ENCODE data around the gene FRMD3. TPM values are rescaled to one million over a fixed set of nuclear protein-coding genes. Genes with fewer than 3 reads are reported as not detected.
A peak's percentile ranks its signal among the peaks of the same experiment; 100 is the strongest.

FRMD3 gene
- total and polyA plus RNA-seq, 2 donors (not counting 1 experiment from before 2014, with no cell fraction given): 0.19 to 0.66 TPM

DNA sequence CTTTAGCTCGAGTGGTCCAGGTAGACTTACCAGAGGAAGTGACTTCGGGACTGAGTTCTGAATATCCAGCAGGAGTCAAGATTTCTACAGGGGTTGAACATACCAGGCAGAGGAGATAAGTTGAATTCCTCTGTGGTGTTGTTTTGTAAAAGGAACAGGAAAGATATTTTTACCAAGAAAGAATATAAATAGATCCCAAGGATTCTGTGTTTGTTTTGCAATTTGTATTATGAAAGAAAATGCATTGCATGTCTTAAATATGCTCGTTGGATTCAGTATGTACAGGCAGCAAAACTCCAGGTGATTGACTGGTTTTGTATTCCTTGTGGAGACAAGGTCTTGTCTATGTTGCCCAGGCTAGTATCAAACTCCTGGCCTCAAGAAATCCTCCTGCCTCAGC, 197.8 kb downstream of the FRMD3 start:
- Histone ChIP-seq H3K4me2 (ENCODE audit: extremely low read depth, insufficient read depth, low read length) (no peak overlapping the region), H3K4me1 (ENCODE audit: control insufficient read depth, extremely low read depth, insufficient read depth, low read length) (no peaks in the 10 kb centered on the region), H3K4me3 (replicated peaks in 1 of 4; ENCODE audit: control extremely low read depth in 1 of 4, insufficient read depth in 1 of 4, low read depth in 3 of 4, low read length in 4 of 4) (no peak overlapping the region), H4K20me1 (ENCODE audit: control insufficient read depth, extremely low read depth, insufficient read depth, low read length) (no peaks in the 10 kb centered on the region), H3K9ac (ENCODE audit: insufficient read depth, low read length) (no peak overlapping the region), H2AFZ (ENCODE audit: low read length) (no peak overlapping the region), H3K79me2 (ENCODE audit: control insufficient read depth, insufficient read depth, low read length) (no peaks in the 10 kb centered on the region), H3K36me3 (ENCODE audit: control insufficient read depth, insufficient read depth, low read length) (no peaks in the 10 kb centered on the region), H3K27ac (ENCODE audit: insufficient read depth, low read length) (no peak overlapping the region), H3K9me3 (ENCODE audit: control insufficient read depth, insufficient read depth, low read depth, low read length) (no peaks in the 10 kb centered on the region), H3K27me3 (ENCODE audit: control insufficient read depth, insufficient read depth, low read length) (no peaks in the 10 kb centered on the region)
- TF ChIP-seq, protein P1, sequence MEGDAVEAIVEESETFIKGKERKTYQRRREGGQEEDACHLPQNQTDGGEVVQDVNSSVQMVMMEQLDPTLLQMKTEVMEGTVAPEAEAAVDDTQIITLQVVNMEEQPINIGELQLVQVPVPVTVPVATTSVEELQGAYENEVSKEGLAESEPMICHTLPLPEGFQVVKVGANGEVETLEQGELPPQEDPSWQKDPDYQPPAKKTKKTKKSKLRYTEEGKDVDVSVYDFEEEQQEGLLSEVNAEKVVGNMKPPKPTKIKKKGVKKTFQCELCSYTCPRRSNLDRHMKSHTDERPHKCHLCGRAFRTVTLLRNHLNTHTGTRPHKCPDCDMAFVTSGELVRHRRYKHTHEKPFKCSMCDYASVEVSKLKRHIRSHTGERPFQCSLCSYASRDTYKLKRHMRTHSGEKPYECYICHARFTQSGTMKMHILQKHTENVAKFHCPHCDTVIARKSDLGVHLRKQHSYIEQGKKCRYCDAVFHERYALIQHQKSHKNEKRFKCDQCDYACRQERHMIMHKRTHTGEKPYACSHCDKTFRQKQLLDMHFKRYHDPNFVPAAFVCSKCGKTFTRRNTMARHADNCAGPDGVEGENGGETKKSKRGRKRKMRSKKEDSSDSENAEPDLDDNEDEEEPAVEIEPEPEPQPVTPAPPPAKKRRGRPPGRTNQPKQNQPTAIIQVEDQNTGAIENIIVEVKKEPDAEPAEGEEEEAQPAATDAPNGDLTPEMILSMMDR (conservative IDR thresholded peaks at IDR 0.05 in 1 of 2, IDR thresholded peaks at IDR 0.05 in 1 of 2; ENCODE audit: low read depth in 1 of 2, low read length in 2 of 2): no peak
- no peak for TF ChIP-seq EZH2 (IDR thresholded peaks at IDR 0.05; ENCODE audit: low read length, missing control alignments)
- no peak for DNase-seq (ENCODE audit: low read depth in 2 of 2)

DNA sequence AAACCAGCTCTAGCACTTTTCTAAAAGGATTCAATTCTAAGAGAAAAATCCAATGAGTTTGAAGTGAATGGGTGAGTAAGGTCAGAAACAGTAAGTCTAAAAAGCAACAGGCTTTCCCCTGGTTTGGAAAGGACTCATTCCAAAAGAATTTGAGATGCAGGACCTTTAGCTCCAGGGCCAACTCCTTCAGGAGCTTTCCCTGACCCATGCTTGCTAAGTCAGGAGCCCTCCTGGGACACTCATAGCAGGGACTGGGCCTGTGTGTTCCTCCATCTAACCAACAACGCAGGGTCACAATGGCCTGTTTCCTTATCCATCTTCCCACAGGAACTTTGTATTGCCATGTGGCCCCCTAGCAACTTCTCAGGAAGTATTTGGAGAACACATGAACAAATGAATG, 198.8 kb downstream of the FRMD3 start:
- Histone ChIP-seq H3K9ac (ENCODE audit: insufficient read depth, low read length) (no peak overlapping the region), H3K9me3 (ENCODE audit: control insufficient read depth, insufficient read depth, low read depth, low read length) (no peaks in the 10 kb centered on the region), H3K4me3 (replicated peaks in 1 of 4; ENCODE audit: control extremely low read depth in 1 of 4, insufficient read depth in 1 of 4, low read depth in 3 of 4, low read length in 4 of 4) (no peak overlapping the region), H2AFZ (ENCODE audit: low read length) (no peak overlapping the region), H3K27me3 (ENCODE audit: control insufficient read depth, insufficient read depth, low read length) (no peaks in the 10 kb centered on the region), H4K20me1 (ENCODE audit: control insufficient read depth, extremely low read depth, insufficient read depth, low read length) (no peaks in the 10 kb centered on the region), H3K4me2 (ENCODE audit: extremely low read depth, insufficient read depth, low read length) (no peak overlapping the region), H3K27ac (ENCODE audit: insufficient read depth, low read length) (no peak overlapping the region), H3K4me1 (ENCODE audit: control insufficient read depth, extremely low read depth, insufficient read depth, low read length) (no peaks in the 10 kb centered on the region), H3K79me2 (ENCODE audit: control insufficient read depth, insufficient read depth, low read length) (no peaks in the 10 kb centered on the region), H3K36me3 (ENCODE audit: control insufficient read depth, insufficient read depth, low read length) (no peaks in the 10 kb centered on the region)
- no peak for TF ChIP-seq EZH2 (IDR thresholded peaks at IDR 0.05; ENCODE audit: low read length, missing control alignments)
- TF ChIP-seq, protein P1 (conservative IDR thresholded peaks at IDR 0.05 in 1 of 2, IDR thresholded peaks at IDR 0.05 in 1 of 2; ENCODE audit: low read depth in 1 of 2, low read length in 2 of 2): no peak
- no peak for DNase-seq (ENCODE audit: low read depth in 2 of 2)

DNA sequence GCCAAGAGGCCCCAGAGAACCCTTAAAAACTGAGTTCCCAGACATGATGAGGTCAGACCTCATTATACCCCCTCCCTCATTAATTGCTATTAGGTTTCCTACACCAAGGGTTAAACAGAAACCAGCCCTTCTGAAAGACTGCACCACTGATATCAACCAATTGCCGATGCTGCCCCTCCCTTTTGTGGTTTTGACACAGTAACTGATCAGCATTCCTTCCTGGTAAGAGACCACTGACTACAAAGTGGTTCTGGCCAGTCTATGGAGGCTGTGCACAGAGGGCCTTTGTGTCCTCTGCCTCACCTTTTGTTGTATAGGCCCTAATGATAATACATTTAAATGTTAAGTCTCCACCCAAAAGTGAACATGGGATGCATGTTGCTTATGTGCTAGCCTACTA, 201.5 kb downstream of the FRMD3 start:
- Histone ChIP-seq H3K9ac (ENCODE audit: insufficient read depth, low read length) (no peak overlapping the region), H3K36me3 (ENCODE audit: control insufficient read depth, insufficient read depth, low read length) (no peaks in the 10 kb centered on the region), H3K4me2 (ENCODE audit: extremely low read depth, insufficient read depth, low read length) (no peak overlapping the region), H2AFZ (ENCODE audit: low read length) (no peak overlapping the region), H3K4me3 (replicated peaks in 1 of 4; ENCODE audit: control extremely low read depth in 1 of 4, insufficient read depth in 1 of 4, low read depth in 3 of 4, low read length in 4 of 4) (no peak overlapping the region), H3K79me2 (ENCODE audit: control insufficient read depth, insufficient read depth, low read length) (no peaks in the 10 kb centered on the region), H4K20me1 (ENCODE audit: control insufficient read depth, extremely low read depth, insufficient read depth, low read length) (no peaks in the 10 kb centered on the region), H3K27me3 (ENCODE audit: control insufficient read depth, insufficient read depth, low read length) (no peaks in the 10 kb centered on the region), H3K27ac (ENCODE audit: insufficient read depth, low read length) (no peak overlapping the region), H3K4me1 (ENCODE audit: control insufficient read depth, extremely low read depth, insufficient read depth, low read length) (no peaks in the 10 kb centered on the region), H3K9me3 (ENCODE audit: control insufficient read depth, insufficient read depth, low read depth, low read length) (no peaks in the 10 kb centered on the region)
- DNase-seq (ENCODE audit: low read depth in 2 of 2): peak in 1 of 2 donors; percentile 16
- TF ChIP-seq, protein P1 (conservative IDR thresholded peaks at IDR 0.05 in 1 of 2, IDR thresholded peaks at IDR 0.05 in 1 of 2; ENCODE audit: low read depth in 1 of 2, low read length in 2 of 2): no peak
- no peak for TF ChIP-seq EZH2 (IDR thresholded peaks at IDR 0.05; ENCODE audit: low read length, missing control alignments)

Data from fibroblast of lung (primary cell).